ENCODE results near the gene SVEP1.

- TF ChIP-seq CTCF (IDR thresholded peaks at IDR 0.05; ENCODE audit: borderline replicate concordance, extremely low read depth, low read length, poor library complexity, severe bottlenecking) (no peak), EZH2 (IDR thresholded peaks at IDR 0.05; ENCODE audit: borderline replicate concordance, low read depth, low read length, severe bottlenecking) (no peak)
Measured at GRCh38 chr9:110457245-110457644, 122.3 kb downstream of the SVEP1 start.
